Activated CD8-positive, alpha-beta memory T cell treated with anti-CD3 and anti-CD28 coated beads for 36 hours (primary cell): Measurements from ENCODE around the gene CHD9NB. TPM values are rescaled to one million over a fixed set of nuclear protein-coding genes. Genes with fewer than 3 reads are reported as not detected.

Source experiments
- CTCF ChIA-PET: fragments of 350-600 bp; sonication (Branson Sonifier 250); formaldehyde crosslinking; loops from one replicate; lab custom pipeline; 2021; ENCODE audit warnings: antibody characterized with exemption; lab: Charles Lee
- POLR2A ChIA-PET: fragments of 350-600 bp; sonication (Branson Sonifier 250); formaldehyde crosslinking; loops from one replicate; lab custom pipeline; 2021; ENCODE audit warnings: antibody characterized with exemption; lab: Charles Lee
- total RNA-seq, 2 experiments: library from RNA; stranded (reverse); gene quantifications; one replicate each; pipeline ENCODE4 v1.2.3, GENCODE V29; 2021

The CHD9NB gene
- total RNA-seq, result under 1 TPM; 0.31 to 0.32 TPM

- POLR2A ChIA-PET, result interaction anchor here (0.5 kb wide), 1 partner anchor 46 kb away, joined by 3 read pairs; no protein-coding TSS in a partner anchor
- CTCF ChIA-PET, result no interaction called here
Observed at GRCh38 chr16:53052519-53053501, at the start of gene CHD9NB. Gene CHD9NB (minus strand): TSS chr16:53052897. CDS start chr16:53044158, 8,739 bp downstream.

GRCh38 chr16:53100889-53101288, 48.2 kb upstream of the CHD9NB start:
- CTCF ChIA-PET, result interaction anchor here (0.6 to 1.3 kb wide), 4 partner anchors 12 to 560 kb away, joined by 3 read pairs; no protein-coding TSS in a partner anchor
- POLR2A ChIA-PET, result interaction anchor here (0.7 kb wide), 1 partner anchor 41 kb away, joined by 4 read pairs; no protein-coding TSS in a partner anchor

GRCh38 chr16:53100131-53100748, 47.5 kb upstream of the CHD9NB start:
- ChIA-PET POLR2A (interaction anchor here (0.7 kb wide), 1 partner anchor 40 kb away, joined by 4 read pairs; no protein-coding TSS in a partner anchor), CTCF (interaction anchor here (0.6 to 1.3 kb wide), 4 partner anchors 11 to 560 kb away, joined by 3 read pairs; no protein-coding TSS in a partner anchor)

GRCh38 chr16:53099318-53100130, 46.8 kb upstream of the CHD9NB start:
- POLR2A ChIA-PET, result interaction anchor here (0.6 to 0.9 kb wide), 2 partner anchors 44 to 47 kb away, joined by 3 to 5 read pairs; partner anchors contain the start of gene CHD9NB
- CTCF ChIA-PET, result interaction anchor here (0.6 to 1.2 kb wide), 3 partner anchors 11 to 34 kb away, joined by 3 to 4 read pairs (median 3); no protein-coding TSS in a partner anchor

GRCh38 chr16:53098526-53099317, 46.0 kb upstream of the CHD9NB start:
- CTCF ChIA-PET, result interaction anchor here (0.6 to 1.2 kb wide), 2 partner anchors 13 to 33 kb away, joined by 3 to 4 read pairs; no protein-coding TSS in a partner anchor
- POLR2A ChIA-PET, result interaction anchor here (0.6 to 0.9 kb wide), 2 partner anchors 43 to 46 kb away, joined by 3 to 5 read pairs; partner anchors contain the start of gene CHD9NB

- ChIA-PET POLR2A (no interaction called here), CTCF (no interaction called here)
Observed at GRCh38 chr16:53097190-53097589, 44.5 kb upstream of the CHD9NB start.

GRCh38 chr16:53094013-53094630, 41.4 kb upstream of the CHD9NB start:
- ChIA-PET CTCF (interaction anchor here (1.1 kb wide), 1 partner anchor 39 kb away, joined by 4 read pairs; the partner anchor contains the start of gene CHD9), POLR2A (no interaction called here)

GRCh38 chr16:53093162-53093744, 40.6 kb upstream of the CHD9NB start:
- ChIA-PET POLR2A (interaction anchor here (1.0 kb wide), 1 partner anchor 39 kb away, joined by 3 read pairs; the partner anchor contains the start of gene CHD9), CTCF (no interaction called here)

- ChIA-PET POLR2A (interaction anchor here (1.0 kb wide), 1 partner anchor 38 kb away, joined by 3 read pairs; the partner anchor contains the start of gene CHD9), CTCF (no interaction called here)
Observed at GRCh38 chr16:53092284-53092683, 39.6 kb upstream of the CHD9NB start.

- POLR2A ChIA-PET, result no interaction called here
- CTCF ChIA-PET, result interaction anchor here (0.9 kb wide), 1 partner anchor 10 kb away, joined by 5 read pairs; no protein-coding TSS in a partner anchor
Observed at GRCh38 chr16:53091466-53092211, 38.9 kb upstream of the CHD9NB start.

GRCh38 chr16:53090591-53091411, 38.1 kb upstream of the CHD9NB start:
- POLR2A ChIA-PET, result interaction anchor here (0.6 kb wide), 1 partner anchor 21 kb away, joined by 4 read pairs; no protein-coding TSS in a partner anchor
- CTCF ChIA-PET, result interaction anchor here (0.9 to 1.2 kb wide), 2 partner anchors 11 to 12 kb away, joined by 3 to 5 read pairs; no protein-coding TSS in a partner anchor

- ChIA-PET POLR2A (interaction anchor here (0.6 kb wide), 1 partner anchor 22 kb away, joined by 4 read pairs; no protein-coding TSS in a partner anchor), CTCF (interaction anchor here (0.9 to 1.2 kb wide), 2 partner anchors 11 to 12 kb away, joined by 3 to 5 read pairs; no protein-coding TSS in a partner anchor)
Observed at GRCh38 chr16:53090286-53090590, 37.5 kb upstream of the CHD9NB start.

- ChIA-PET CTCF (interaction anchor here (0.9 to 1.2 kb wide), 2 partner anchors 10 to 11 kb away, joined by 3 read pairs; no protein-coding TSS in a partner anchor), POLR2A (no interaction called here)
Observed at GRCh38 chr16:53089434-53090285, 37.0 kb upstream of the CHD9NB start.

- CTCF ChIA-PET, result no interaction called here
Observed at GRCh38 chr16:53087101-53087500, 34.4 kb upstream of the CHD9NB start.

More at GRCh38 chr16:53087101-53087500, 34.4 kb upstream of the CHD9NB start:
- POLR2A ChIA-PET, result no interaction called here
